ENCODE data around the gene JAZF1. TPM values are rescaled to one million over a fixed set of nuclear protein-coding genes. Genes with fewer than 3 reads are reported as not detected.

The JAZF1 gene
- total RNA-seq, 4 donors from 2014 or later, result 12.7 to 19.2 (median 14.7) TPM

DNA sequence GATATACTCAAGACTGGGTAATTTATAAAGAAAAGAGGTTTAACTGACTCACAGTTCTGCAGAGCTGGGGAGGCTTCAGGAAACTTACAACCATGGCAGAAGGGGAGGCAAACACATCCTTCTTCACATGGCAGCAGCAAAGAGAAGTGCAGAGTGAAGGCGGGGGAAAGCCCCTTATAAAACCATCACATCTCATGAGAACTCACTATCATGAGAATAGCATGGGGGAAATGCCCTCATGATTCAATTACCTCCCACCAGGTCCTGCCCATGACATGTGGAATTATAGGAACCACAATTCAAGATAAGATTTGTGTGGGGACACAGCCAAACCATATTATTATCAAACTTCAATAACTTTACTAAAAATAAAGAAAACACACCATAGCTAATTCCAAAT is 30.4 kb upstream of the JAZF1 start:
- no peaks in the 10 kb centered on the region for H3K4me1 ChIP-seq
- TF ChIP-seq CTCF (IDR thresholded peaks at IDR 0.05) (no peak), POLR2A (IDR thresholded peaks at IDR 0.05) (no peak)
- no peak overlapping the region for H3K27ac ChIP-seq
- 90% methylated on average over 1 of the region's 1 CpG for WGBS, 2 donors
- no peaks in the 10 kb centered on the region for H3K36me3 ChIP-seq
- H3K4me3 ChIP-seq (replicated peaks in 1 of 3), result no peak overlapping the region
- no peaks in the 10 kb centered on the region for H3K9me3 ChIP-seq
- intact Hi-C loops (cut with DNase I), result no loop called here
- no peaks in the 10 kb centered on the region for H3K27me3 ChIP-seq
- DNase-seq, result no peak

- no peak for TF ChIP-seq CTCF (IDR thresholded peaks at IDR 0.05)
- no peak for TF ChIP-seq POLR2A (IDR thresholded peaks at IDR 0.05)
- Histone ChIP-seq H3K27ac (no peak overlapping the region), H3K4me3 (replicated peaks in 1 of 3) (no peak overlapping the region), H3K36me3 (no peaks in the 10 kb centered on the region), H3K9me3 (no peaks in the 10 kb centered on the region), H3K4me1 (no peaks in the 10 kb centered on the region), H3K27me3 (no peaks in the 10 kb centered on the region)
- intact Hi-C loops (cut with DNase I), result no loop called here
- DNase-seq, result no peak
- WGBS, 2 donors, result 82 to 88% methylated on average over 2 of the region's 2 CpGs
These were observed 27.9 kb upstream of the JAZF1 start for GRCh38 chr7:28208506-28208905.

DNA sequence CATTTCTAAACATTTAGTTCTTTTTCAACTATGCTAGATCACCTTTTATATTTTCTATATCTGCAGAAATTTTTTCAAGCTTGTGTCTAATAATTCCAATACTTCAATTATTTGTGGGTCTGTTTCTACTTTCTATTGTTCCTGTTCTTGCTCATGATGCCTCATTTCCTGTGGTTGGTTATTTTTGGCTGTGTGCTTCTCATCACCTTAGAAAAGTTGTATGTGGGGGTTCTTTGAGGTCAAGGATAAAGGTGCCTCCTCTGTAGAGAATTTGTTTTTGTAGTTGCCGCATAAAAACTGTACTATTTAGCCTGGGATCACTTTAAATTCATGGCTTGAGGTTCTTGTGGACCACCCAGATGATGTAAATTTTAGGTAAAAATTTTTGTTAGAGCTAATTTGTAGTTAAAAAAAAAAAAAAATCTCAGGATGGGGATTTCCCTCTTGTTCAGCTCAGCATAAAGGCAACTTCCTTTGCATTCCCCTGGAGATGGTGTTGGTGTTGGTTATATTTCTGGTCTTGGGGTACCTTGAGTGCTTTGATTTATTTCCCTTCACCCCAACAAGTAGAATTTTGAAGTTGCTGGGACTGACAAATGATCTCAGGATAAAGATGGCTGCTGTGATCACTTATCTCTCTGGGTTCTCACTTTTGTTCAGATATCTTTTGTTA is 27.0 kb upstream of the JAZF1 start:
- 69 to 79% methylated on average over 1 of the region's 1 CpG for WGBS, 2 donors
- intact Hi-C loops (cut with DNase I), result no loop called here
- no peak overlapping the region for H3K4me3 ChIP-seq (replicated peaks in 1 of 3)

DNA sequence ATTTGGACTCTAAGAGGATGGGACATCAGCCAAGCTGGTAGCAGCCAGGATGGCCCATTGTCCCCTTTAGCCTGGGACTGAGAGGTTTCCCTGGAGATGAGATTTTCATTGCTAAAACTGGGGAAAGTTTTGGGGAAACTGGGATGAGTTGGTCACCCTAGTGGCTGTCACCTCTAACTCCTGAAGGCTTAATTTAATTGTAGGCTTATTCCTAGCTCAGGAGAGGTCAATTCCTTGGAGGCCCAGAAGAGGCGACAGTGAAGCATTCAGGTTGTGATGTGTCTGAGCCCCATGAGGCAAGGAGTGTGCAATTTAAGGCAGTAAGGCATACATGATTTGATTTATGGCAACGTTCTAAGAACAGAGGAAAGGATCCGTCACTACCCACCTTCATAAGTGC is 24.9 kb upstream of the JAZF1 start:
- DNase-seq, result no peak
- no peaks in the 10 kb centered on the region for H3K36me3 ChIP-seq
- H3K27me3 ChIP-seq, result no peaks in the 10 kb centered on the region
- no peaks in the 10 kb centered on the region for H3K9me3 ChIP-seq
- TF ChIP-seq CTCF (IDR thresholded peaks at IDR 0.05) (no peak), POLR2A (IDR thresholded peaks at IDR 0.05) (no peak)
- no peak overlapping the region for H3K27ac ChIP-seq
- H3K4me3 ChIP-seq (replicated peaks in 1 of 3), result no peak overlapping the region
- 91 to 96% methylated on average over 3 of the region's 3 CpGs for WGBS, 2 donors
- intact Hi-C loops (cut with DNase I), result no loop called here
- no peaks in the 10 kb centered on the region for H3K4me1 ChIP-seq

More for the DNA sequence above, 27.0 kb upstream of the JAZF1 start:
- DNase-seq, result no peak
- H3K27me3 ChIP-seq, result no peaks in the 10 kb centered on the region
- TF ChIP-seq POLR2A (IDR thresholded peaks at IDR 0.05) (no peak), CTCF (IDR thresholded peaks at IDR 0.05) (no peak)
- H3K27ac ChIP-seq, result no peak overlapping the region
- no peaks in the 10 kb centered on the region for H3K9me3 ChIP-seq
- H3K4me1 ChIP-seq, result no peaks in the 10 kb centered on the region
- no peaks in the 10 kb centered on the region for H3K36me3 ChIP-seq

- no peak overlapping the region for H3K4me3 ChIP-seq (replicated peaks in 1 of 3)
- H3K36me3 ChIP-seq, result no peaks in the 10 kb centered on the region
- no peak for DNase-seq
- H3K4me1 ChIP-seq, result no peaks in the 10 kb centered on the region
- no peaks in the 10 kb centered on the region for H3K27me3 ChIP-seq
- intact Hi-C loops (cut with DNase I), result no loop called here
- no peaks in the 10 kb centered on the region for H3K9me3 ChIP-seq
- 95% methylated on average over 5 of the region's 5 CpGs for WGBS, 2 donors
- TF ChIP-seq CTCF (IDR thresholded peaks at IDR 0.05) (no peak), POLR2A (IDR thresholded peaks at IDR 0.05) (no peak)
- H3K27ac ChIP-seq, result no peak overlapping the region
These were observed 23.1 kb upstream of the JAZF1 start for GRCh38 chr7:28203508-28204240.
